ENCODE results near the gene RNF133. TPM values are rescaled to one million over a fixed set of nuclear protein-coding genes. Genes with fewer than 3 reads are reported as not detected.

Gene RNF133
- total RNA-seq, 4 donors from 2014 or later: 0.85 to 2.4 (median 1.1) TPM

GRCh38 chr7:122676466-122676865, 22.5 kb downstream of the RNF133 start:
- TF ChIP-seq, protein P1, sequence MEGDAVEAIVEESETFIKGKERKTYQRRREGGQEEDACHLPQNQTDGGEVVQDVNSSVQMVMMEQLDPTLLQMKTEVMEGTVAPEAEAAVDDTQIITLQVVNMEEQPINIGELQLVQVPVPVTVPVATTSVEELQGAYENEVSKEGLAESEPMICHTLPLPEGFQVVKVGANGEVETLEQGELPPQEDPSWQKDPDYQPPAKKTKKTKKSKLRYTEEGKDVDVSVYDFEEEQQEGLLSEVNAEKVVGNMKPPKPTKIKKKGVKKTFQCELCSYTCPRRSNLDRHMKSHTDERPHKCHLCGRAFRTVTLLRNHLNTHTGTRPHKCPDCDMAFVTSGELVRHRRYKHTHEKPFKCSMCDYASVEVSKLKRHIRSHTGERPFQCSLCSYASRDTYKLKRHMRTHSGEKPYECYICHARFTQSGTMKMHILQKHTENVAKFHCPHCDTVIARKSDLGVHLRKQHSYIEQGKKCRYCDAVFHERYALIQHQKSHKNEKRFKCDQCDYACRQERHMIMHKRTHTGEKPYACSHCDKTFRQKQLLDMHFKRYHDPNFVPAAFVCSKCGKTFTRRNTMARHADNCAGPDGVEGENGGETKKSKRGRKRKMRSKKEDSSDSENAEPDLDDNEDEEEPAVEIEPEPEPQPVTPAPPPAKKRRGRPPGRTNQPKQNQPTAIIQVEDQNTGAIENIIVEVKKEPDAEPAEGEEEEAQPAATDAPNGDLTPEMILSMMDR (IDR thresholded peaks at IDR 0.05; ENCODE audit: low read depth): no peak

- TF ChIP-seq, protein P1 (IDR thresholded peaks at IDR 0.05; ENCODE audit: low read depth): no peak
Observed at GRCh38 chr7:122675621-122676020, 23.3 kb downstream of the RNF133 start.

- TF ChIP-seq, protein P1 (IDR thresholded peaks at IDR 0.05; ENCODE audit: low read depth): no peak
Observed at GRCh38 chr7:122675011-122675410, 23.9 kb downstream of the RNF133 start.

- TF ChIP-seq, protein P1 (IDR thresholded peaks at IDR 0.05; ENCODE audit: low read depth): no peak
Observed at GRCh38 chr7:122674502-122674901, 24.4 kb downstream of the RNF133 start.

- TF ChIP-seq, protein P1 (IDR thresholded peaks at IDR 0.05; ENCODE audit: low read depth): no peak
Observed at GRCh38 chr7:122673951-122674350, 25.0 kb downstream of the RNF133 start.

DNA sequence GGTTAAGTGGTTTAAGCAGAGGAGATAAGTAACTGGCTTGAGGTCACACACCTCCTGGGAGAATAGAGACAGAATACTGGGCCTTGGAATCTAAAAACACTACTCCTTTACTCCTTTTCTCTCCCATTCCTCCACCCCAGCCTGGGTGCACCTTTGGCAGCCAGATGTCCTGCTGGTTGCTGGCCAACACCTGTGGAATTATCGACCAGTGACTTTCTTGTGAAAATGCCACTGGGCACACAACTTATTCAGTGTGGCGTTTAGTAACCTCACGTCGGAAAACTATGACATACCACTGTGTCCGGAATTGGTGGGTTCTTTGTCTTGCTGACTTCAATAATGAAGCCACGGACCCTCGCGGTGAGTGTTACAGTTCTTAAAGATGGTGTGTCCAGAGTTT, 26.4 kb downstream of the RNF133 start:
- TF ChIP-seq, protein P1 (IDR thresholded peaks at IDR 0.05; ENCODE audit: low read depth): no peak

DNA sequence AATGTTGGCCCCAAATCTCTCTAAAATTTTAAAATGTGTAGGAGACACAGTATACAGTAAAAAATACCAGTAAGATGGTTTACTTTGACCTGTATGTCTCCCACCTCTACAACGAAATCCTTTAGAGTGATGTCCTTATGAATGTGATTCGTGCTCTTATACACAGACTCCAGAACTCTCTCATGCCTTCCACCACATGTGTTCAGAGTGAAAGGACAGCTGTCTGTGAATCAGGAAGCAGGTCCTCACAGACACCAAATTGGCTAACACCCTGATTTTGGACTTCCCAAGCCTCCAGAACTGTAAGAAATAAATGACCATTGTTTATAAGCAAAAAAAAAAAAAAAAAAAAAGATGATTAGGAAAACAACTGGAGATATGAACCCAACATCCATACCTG, 35.2 kb downstream of the RNF133 start:
- TF ChIP-seq, protein P1 (IDR thresholded peaks at IDR 0.05; ENCODE audit: low read depth): no peak
